AG09309 (cell line): ENCODE measurements around the gene NLE1.

Experiments
- DNase-seq: peaks from one replicate; pipeline ENCODE4 v3.0.0-alpha.2; 2010; ENCODE audit warnings: low read depth
- H3K4me3 ChIP-seq: 2 replicates; pipeline ENCODE4 v1.5.1; 2011; ENCODE audit warnings: mild to moderate bottlenecking, low read depth, low read length, moderate library complexity; ENCODE audit not compliant: control insufficient read depth
- TF ChIP-seq, protein P1 (sequence below): IDR thresholded peaks from 2 replicates; pipeline ENCODE4 v1.5.1; 2011; ENCODE audit warnings: mild to moderate bottlenecking, low read depth, low read length, inconsistent platforms; ENCODE audit not compliant: insufficient read depth, control insufficient read depth; ENCODE audit errors: missing control alignments

Gene NLE1

DNA sequence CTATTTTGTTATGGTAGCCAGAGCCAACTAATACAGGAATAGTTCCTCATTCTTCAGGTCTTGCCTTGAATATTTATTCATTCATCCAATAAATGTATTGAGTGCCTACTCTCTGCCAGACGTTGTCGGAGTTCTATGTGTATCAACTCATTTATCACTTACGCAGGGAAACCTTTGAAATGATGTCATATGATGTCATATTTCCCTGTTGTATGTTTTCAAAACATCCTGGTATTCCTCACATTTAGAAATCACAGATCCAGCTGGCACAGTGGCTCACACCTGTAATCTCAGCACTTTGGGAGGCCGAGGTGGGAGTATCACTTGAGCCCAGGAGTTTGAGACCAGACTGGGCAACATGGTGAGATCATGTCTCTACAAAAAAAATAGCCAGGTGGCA is 2.7 kb upstream of the NLE1 start:
- TF ChIP-seq, protein P1, sequence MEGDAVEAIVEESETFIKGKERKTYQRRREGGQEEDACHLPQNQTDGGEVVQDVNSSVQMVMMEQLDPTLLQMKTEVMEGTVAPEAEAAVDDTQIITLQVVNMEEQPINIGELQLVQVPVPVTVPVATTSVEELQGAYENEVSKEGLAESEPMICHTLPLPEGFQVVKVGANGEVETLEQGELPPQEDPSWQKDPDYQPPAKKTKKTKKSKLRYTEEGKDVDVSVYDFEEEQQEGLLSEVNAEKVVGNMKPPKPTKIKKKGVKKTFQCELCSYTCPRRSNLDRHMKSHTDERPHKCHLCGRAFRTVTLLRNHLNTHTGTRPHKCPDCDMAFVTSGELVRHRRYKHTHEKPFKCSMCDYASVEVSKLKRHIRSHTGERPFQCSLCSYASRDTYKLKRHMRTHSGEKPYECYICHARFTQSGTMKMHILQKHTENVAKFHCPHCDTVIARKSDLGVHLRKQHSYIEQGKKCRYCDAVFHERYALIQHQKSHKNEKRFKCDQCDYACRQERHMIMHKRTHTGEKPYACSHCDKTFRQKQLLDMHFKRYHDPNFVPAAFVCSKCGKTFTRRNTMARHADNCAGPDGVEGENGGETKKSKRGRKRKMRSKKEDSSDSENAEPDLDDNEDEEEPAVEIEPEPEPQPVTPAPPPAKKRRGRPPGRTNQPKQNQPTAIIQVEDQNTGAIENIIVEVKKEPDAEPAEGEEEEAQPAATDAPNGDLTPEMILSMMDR, result no peak
- no peak overlapping the region for H3K4me3 ChIP-seq
- no peak for DNase-seq

DNA sequence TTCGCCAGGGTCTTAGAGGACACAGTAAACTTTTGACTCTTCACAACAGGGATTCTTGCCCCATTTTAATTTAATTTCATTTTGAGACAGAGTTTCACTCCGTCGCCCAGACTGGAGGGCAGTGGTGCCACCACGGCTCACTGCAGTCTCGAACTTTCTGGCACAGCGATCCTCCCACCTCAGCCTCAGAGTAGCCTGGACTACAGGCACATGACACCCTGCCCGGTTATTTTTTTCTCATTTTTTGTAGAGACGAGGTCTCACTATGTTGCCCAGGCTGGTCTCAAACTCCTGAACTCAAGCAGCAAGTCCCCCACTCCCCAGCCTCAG is 329 bp upstream of the NLE1 start:
- TF ChIP-seq, protein P1, result no peak
- no peak for DNase-seq
- peak overlapping the region; percentile 96; the same call in 1 of the 2 replicates for H3K4me3 ChIP-seq

DNA sequence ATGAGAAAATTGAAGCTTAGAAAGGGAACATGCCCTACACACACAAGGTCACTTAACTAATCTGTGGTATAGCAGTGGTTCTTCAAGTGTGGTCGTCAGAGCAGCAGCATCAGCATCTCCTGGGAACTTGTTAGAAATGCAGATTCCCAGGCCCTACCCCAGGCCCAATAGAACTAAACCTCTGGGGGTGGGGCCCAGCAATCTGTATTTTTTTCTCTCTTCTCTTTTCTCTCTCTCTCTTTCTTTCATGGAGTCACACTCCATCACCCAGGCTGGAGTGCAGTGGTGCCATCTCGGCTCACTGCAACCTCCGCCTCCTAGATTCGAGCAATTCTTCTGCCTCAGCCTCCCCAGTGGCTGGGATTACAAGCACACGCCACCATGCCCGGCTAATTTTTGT is 3.9 kb downstream of the NLE1 start:
- DNase-seq, result no peak
- TF ChIP-seq, protein P1, result no peak
- H3K4me3 ChIP-seq, result no peak overlapping the region

DNA sequence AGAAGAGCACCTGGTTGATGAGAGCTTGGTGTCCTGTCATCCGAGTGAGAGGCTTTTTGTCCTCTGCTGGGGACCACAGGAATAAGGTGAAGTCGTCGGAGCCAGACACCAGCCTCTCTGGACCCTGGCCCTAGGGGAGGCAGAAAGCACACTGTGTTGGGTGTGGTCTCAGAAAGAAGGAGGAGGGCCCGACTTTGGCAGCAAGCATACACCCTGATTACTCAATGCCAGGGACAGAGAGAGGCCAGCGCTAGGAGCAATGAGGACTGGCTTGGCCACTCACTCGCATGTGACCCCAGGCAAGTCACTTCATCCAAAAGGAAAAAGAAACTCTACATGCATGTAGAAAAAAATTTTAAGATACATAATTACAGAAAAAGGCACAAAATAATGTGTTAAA is 6.8 kb downstream of the NLE1 start:
- H3K4me3 ChIP-seq, result no peak overlapping the region
- TF ChIP-seq, protein P1, result no peak
- no peak for DNase-seq

DNA sequence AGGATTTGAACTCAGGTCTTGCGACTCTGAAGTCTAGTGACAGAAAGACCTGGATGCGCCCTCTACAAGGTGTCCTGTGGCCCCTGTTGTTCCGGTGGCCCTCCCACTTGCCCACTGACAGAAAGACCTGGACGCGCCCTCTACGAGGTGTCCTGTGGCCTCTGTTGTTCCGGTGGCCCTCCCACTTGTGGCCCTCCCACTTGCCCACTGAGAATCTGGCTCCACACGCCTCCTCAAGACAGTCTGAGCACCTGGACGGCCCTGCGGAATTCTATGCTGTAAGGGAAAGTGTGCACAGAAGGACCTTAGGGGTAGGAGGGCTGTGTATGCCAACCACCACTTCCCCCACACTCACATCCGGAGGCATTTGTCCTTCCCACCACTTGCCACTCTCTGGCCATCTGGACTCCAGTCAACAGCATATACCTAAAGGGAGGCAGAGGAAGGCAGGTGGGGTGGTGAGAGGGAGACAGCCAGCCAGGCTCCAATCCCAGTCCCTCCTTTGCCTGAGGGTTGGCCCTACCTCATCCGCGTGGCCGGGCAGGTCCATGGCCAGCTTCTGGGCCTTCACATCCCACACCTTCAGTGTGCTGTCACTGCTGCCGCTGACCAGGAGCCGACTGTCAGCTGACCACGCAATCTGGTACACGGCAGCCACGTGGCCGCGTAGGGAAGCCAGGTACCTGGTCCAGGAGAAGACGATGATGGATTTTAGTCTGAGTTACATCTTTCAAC is 9.1 kb downstream of the NLE1 start:
- no peak for DNase-seq
- TF ChIP-seq, protein P1, result no peak
- no peak overlapping the region for H3K4me3 ChIP-seq

DNA sequence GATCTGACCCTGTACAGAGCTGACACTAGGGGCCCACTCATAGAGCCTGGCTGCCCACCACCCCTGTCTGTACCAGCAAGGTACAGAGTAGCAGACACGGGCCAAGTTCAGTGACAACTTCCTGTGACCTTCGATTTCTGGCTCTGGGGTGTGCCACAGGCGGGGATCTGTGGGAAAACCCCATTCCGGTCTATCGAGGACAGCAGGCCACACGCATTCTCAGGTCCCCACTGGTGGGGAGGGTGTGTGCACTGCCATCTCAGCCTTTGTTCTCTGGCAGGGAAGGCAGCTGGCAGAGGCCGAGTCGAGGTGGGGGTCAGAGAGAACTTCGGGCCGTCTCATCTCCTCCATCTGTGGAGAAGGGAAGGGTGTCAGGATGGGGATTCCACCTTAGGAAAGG is 10.0 kb downstream of the NLE1 start:
- TF ChIP-seq, protein P1, result no peak
- DNase-seq, result no peak
- no peak overlapping the region for H3K4me3 ChIP-seq

DNA sequence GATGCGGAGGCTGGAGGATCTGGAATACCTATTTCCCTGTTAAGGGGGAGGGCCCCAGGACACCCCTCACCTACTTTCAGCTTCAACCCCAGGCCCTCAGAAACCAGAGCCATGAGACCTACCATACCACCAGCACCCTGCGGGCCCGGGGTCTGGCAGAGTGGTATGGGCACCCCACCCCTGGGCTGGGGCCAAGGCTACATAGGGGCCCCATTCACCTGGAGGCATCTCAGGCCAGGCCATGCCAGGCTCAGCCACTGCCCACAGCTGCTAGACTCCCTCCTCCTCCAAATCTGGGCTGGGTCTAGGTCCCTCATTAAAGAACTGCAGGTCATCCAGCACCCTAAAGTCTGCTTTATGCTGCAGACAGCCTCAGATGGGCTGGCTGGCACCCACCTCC is 11.7 kb downstream of the NLE1 start:
- H3K4me3 ChIP-seq, result no peak overlapping the region
- TF ChIP-seq, protein P1, result no peak
- DNase-seq, result no peak
